Keratinocyte (primary cell): ENCODE results near the gene PHF2. TPM values are rescaled to one million over a fixed set of nuclear protein-coding genes. Genes with fewer than 3 reads are reported as not detected.

Source experiments
- DNase-seq: peaks from one replicate; pipeline ENCODE4 v3.0.0-alpha.2; 2011; ENCODE audit warnings: low read depth, missing footprints, low spot score
- FAIRE-seq: peaks from 2 replicates; lab custom pipeline; 2011; peaks lifted over from hg19 to GRCh38; lab: Jason Lieb, UNC
- H2AFZ ChIP-seq: 2 replicates; pipeline ENCODE4 v1.6.0; 2012; ENCODE audit warnings: low read length, control low read depth, inconsistent platforms; ENCODE audit not compliant: control insufficient read depth
- H3K27ac ChIP-seq: 2 replicates; pipeline ENCODE4 v1.5.1; 2011; ENCODE audit warnings: low read length; ENCODE audit not compliant: control insufficient read depth, insufficient read depth
- H3K27me3 ChIP-seq: 3 replicates; pipeline ENCODE4 v1.6.0; 2011; ENCODE audit warnings: low read length; ENCODE audit not compliant: control insufficient read depth, insufficient read depth; ENCODE audit errors: extremely low read depth
- H3K36me3 ChIP-seq, 2 experiments: 2 replicates in 1 of 2; 3 replicates in 1 of 2; pipeline ENCODE4 v1.5.1; 2011; ENCODE audit warnings: low read length in 2 of 2, mild to moderate bottlenecking in 1 of 2; ENCODE audit not compliant: control insufficient read depth in 2 of 2, insufficient read depth in 2 of 2; ENCODE audit errors: extremely low read depth in 1 of 2
- H3K4me1 ChIP-seq: 3 replicates; pipeline ENCODE4 v1.5.1; 2011; ENCODE audit warnings: low read length; ENCODE audit not compliant: control insufficient read depth, insufficient read depth; ENCODE audit errors: extremely low read depth
- H3K4me2 ChIP-seq: 3 replicates; pipeline ENCODE4 v1.6.0; 2011; ENCODE audit warnings: low read depth, low read length; ENCODE audit not compliant: control insufficient read depth, insufficient read depth; ENCODE audit errors: extremely low read depth
- H3K4me3 ChIP-seq, 3 experiments: fragments of 200-600 bp in 1 of 3; sonication (generic) in 1 of 3; 2 replicates in 2 of 3; 3 replicates in 1 of 3; pipeline ENCODE4 v1.5.1; 2011 to 2016; ENCODE audit warnings: low read length in 3 of 3, mild to moderate bottlenecking in 3 of 3, control low read depth in 2 of 3, inconsistent platforms in 1 of 3, low read depth in 1 of 3, mixed read lengths in 1 of 3, mixed run types in 1 of 3, moderate library complexity in 1 of 3; ENCODE audit not compliant: control insufficient read depth in 2 of 3, insufficient read depth in 2 of 3; ENCODE audit errors: extremely low read depth in 1 of 3
- H3K79me2 ChIP-seq: 2 replicates; pipeline ENCODE4 v1.6.0; 2012; ENCODE audit warnings: low read length; ENCODE audit not compliant: control insufficient read depth, insufficient read depth
- H3K9ac ChIP-seq: 3 replicates; pipeline ENCODE4 v1.6.0; 2011; ENCODE audit warnings: low read length; ENCODE audit not compliant: control insufficient read depth, insufficient read depth; ENCODE audit errors: extremely low read depth
- H3K9me1 ChIP-seq: 3 replicates; pipeline ENCODE4 v1.6.0; 2011; ENCODE audit warnings: low read length; ENCODE audit not compliant: control insufficient read depth, insufficient read depth; ENCODE audit errors: extremely low read depth
- H3K9me3 ChIP-seq: 2 replicates; pipeline ENCODE4 v1.5.1; 2012; ENCODE audit warnings: low read depth, low read length; ENCODE audit not compliant: control insufficient read depth
- H4K20me1 ChIP-seq: 3 replicates; pipeline ENCODE4 v1.6.0; 2011; ENCODE audit warnings: low read length; ENCODE audit not compliant: control insufficient read depth, insufficient read depth; ENCODE audit errors: extremely low read depth
- EZH2 ChIP-seq: IDR thresholded peaks from one replicate; pipeline ENCODE4 v1.6.1; 2012; ENCODE audit warnings: inconsistent platforms, mild to moderate bottlenecking, low read length, moderate library complexity
- dilution Hi-C: fragments of 300-500 bp; cut with MboI; formaldehyde crosslinking; loops from one replicate; pipeline ENCODE4 v1.7.0; 2020; ENCODE audit warnings: low sequenced_read_pairs; ENCODE audit not compliant: extremely low pct_ligation_motif_present
- polyA plus RNA-seq, 5 experiments: library from polyadenylated mRNA; depleted of rRNA in 3 of 5; stranded (reverse) in 3 of 5; stranded (forward) in 1 of 5; unstranded in 1 of 5; fragments of >200 nt; gene quantifications; 1 replicate in 1 of 5; 2 replicates in 3 of 5; 3 replicates in 1 of 5; pipeline versions ENCODE4 v1.2.1 to v1.2.3, GENCODE V29; 2011 to 2012; ENCODE audit warnings: missing spikeins in 2 of 5, low read depth in 1 of 5, low replicate concordance in 1 of 5
- TF ChIP-seq, protein P1 (sequence below), 3 experiments: IDR thresholded peaks in 1 of 3; conservative IDR thresholded peaks in 1 of 3; optimal IDR thresholded peaks in 1 of 3; 2 replicates in 2 of 3; 3 replicates in 1 of 3; pipeline versions ENCODE3 to v1.5.1; 2011; ENCODE audit warnings: low read length in 3 of 3, mild to moderate bottlenecking in 3 of 3, moderate library complexity in 2 of 3, control low read depth in 1 of 3, inconsistent platforms in 1 of 3; ENCODE audit not compliant: insufficient read depth in 2 of 3; ENCODE audit errors: extremely low read depth in 1 of 3

Gene PHF2
- polyA plus RNA-seq, 1 donor (not counting 4 experiments of a cell fraction or from before 2014, with no cell fraction given) = 5.1 TPM

DNA sequence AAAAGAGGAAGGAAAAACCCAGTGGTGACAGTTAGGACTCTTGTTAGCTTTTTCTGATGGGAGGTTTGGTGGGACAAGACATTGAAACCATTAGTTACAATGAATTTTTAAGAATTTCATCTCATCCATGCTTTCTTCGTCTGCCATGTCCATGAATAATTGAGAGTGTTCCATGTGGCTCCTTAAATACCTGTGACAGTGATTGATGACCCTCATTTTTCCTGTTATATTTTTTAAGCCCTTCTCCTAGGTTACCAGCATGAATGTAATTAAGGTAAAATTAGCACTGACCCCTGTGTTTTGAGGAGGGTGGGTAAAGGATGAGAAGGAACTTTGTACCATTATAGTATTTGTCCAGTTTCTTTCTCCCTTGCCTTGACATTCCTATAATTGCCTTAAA lies 23.5 kb upstream of the PHF2 start:
- no peak overlapping the region for H3K4me3 ChIP-seq
- H3K27me3 ChIP-seq = no peaks in the 10 kb centered on the region
- peaks cover 21 to 27% of the 10 kb centered on the region in 2 experiments for H3K36me3 ChIP-seq
- H3K4me1 ChIP-seq = peaks cover 10% of the 10 kb centered on the region
- H3K79me2 ChIP-seq = no peaks in the 10 kb centered on the region
- no peak overlapping the region for H3K4me2 ChIP-seq
- H4K20me1 ChIP-seq = peaks cover 2% of the 10 kb centered on the region
- H3K9me1 ChIP-seq = no peaks in the 10 kb centered on the region
- DNase-seq (no peak), FAIRE-seq (no peak)
- dilution Hi-C loops = no loop called here
- H3K27ac ChIP-seq = no peak overlapping the region
- TF ChIP-seq EZH2 = no peak
- TF ChIP-seq, protein P1, sequence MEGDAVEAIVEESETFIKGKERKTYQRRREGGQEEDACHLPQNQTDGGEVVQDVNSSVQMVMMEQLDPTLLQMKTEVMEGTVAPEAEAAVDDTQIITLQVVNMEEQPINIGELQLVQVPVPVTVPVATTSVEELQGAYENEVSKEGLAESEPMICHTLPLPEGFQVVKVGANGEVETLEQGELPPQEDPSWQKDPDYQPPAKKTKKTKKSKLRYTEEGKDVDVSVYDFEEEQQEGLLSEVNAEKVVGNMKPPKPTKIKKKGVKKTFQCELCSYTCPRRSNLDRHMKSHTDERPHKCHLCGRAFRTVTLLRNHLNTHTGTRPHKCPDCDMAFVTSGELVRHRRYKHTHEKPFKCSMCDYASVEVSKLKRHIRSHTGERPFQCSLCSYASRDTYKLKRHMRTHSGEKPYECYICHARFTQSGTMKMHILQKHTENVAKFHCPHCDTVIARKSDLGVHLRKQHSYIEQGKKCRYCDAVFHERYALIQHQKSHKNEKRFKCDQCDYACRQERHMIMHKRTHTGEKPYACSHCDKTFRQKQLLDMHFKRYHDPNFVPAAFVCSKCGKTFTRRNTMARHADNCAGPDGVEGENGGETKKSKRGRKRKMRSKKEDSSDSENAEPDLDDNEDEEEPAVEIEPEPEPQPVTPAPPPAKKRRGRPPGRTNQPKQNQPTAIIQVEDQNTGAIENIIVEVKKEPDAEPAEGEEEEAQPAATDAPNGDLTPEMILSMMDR (optimal IDR thresholded peaks at IDR 0.05 in 1 of 3, IDR thresholded peaks at IDR 0.05 in 1 of 3, conservative IDR thresholded peaks at IDR 0.05 in 1 of 3; ENCODE audit: extremely low read depth in 1 of 3, insufficient read depth in 2 of 3, low read length in 3 of 3) = no peak
- no peaks in the 10 kb centered on the region for H3K9me3 ChIP-seq
- no peak overlapping the region for H3K9ac ChIP-seq
- no peak overlapping the region for H2AFZ ChIP-seq

DNA sequence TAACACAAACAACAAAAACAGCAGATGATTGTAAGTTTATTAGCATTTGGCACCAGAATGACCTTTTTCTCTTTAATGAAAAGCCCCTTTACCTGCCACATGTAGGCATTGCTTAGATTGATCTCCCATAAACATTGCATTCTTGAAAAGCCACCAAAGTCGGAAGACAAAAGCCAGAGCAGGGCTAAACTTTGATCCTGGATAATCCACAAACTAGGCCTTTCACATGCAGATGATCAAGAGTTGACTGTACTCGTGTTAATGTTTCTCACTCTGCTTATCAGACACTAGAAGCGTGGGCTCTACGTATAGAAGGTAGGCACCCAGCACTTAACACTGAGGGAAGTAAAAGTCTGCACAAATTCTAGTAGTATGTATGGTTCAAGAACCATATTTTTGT lies 21.0 kb upstream of the PHF2 start:
- Histone ChIP-seq H3K36me3 (peaks cover 35 to 45% of the 10 kb centered on the region in 2 experiments), H2AFZ (no peak overlapping the region), H3K4me1 (no peaks in the 10 kb centered on the region), H3K27ac (no peak overlapping the region), H3K4me2 (no peak overlapping the region), H3K9me3 (no peaks in the 10 kb centered on the region), H3K4me3 (no peak overlapping the region), H3K79me2 (no peaks in the 10 kb centered on the region), H3K27me3 (no peaks in the 10 kb centered on the region), H3K9ac (no peak overlapping the region), H4K20me1 (peaks cover 2% of the 10 kb centered on the region), H3K9me1 (no peaks in the 10 kb centered on the region)
- dilution Hi-C loops = no loop called here
- FAIRE-seq (no peak), DNase-seq (no peak)
- TF ChIP-seq, protein P1 (optimal IDR thresholded peaks at IDR 0.05 in 1 of 3, IDR thresholded peaks at IDR 0.05 in 1 of 3, conservative IDR thresholded peaks at IDR 0.05 in 1 of 3; ENCODE audit: extremely low read depth in 1 of 3, insufficient read depth in 2 of 3, low read length in 3 of 3) = no peak
- TF ChIP-seq EZH2 = no peak
